Right ventricle myocardium inferior (tissue), 1 donor: Measurements from ENCODE around the gene ANKRD39. TPM values are rescaled to one million over a fixed set of nuclear protein-coding genes. Genes with fewer than 3 reads are reported as not detected.

Experiments used
- ATAC-seq: fragments of 200-7000 bp; cut with Tn5 transposase; one replicate; pipeline ENCODE4 v1.9.1; 2020; ENCODE audit warnings: mild to moderate bottlenecking, moderate library complexity
- DNase-seq: peaks from one replicate; pipeline ENCODE4 v3.0.0; 2021; ENCODE audit errors: missing footprints
- intact Hi-C: fragments of 100-400 bp; cut with DNase I; formaldehyde crosslinking; loops from one replicate; pipeline ENCODE4 v1.11.0; 2022
- total RNA-seq: library from RNA; stranded (reverse); fragmentation: NEBNext Ultra II Directional; extraction: Animal tissue kit (Norgen Biotek cat#: 25700); gene quantifications from one replicate; pipeline ENCODE4 v1.2.1, GENCODE V29; 2021
- donor health status: DM: no; HTN: yes; CAD: no; lungs with severe emphysema.

The ANKRD39 gene
- total RNA-seq, 1 donor from 2014 or later = 17.4 TPM

DNA sequence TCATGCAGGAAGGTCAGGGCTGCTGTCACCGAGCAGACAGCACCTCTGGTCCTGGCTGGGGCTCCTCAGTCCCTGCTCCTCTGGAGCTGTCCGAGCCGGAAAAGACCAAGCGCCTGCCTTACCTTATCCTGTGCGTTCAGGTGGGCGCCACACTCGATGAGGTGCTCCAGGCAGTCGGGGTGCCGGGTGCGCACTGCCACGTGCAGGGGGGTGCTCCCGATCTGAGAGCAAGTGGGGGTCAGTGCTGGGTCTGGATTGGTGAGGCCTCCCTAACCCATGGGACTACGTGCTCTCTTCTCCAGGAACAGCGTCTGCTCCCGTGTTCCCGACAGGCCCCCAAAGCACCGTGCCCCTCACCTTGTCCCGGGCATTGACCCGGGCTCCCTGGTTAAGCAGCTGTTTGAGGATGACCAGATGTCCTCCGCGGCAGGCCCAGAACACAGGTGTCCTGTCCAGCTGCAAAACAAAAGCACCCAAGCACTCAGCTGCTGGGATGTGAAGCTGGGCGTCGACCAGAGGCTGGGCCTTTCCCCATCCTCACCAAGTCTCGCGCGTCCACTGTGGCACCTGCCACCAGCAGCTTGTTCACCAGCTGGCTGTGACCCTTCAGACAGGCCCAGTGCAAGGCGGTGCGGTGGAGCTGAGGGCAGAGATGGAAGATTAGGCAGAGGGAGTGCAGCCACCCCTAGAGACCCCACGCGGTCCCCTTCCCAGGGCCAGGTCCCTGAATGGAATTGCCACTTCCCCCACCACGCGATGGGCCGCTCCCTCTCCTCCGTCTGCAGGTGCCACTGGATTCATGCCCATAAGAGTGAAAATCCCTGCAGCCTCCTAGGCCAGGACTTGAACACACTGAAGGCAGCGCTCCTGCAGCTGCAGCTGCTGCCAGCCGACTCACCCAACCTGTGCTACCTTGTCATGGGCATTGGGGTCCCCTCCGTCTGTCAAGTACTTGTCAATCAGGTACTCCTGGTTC, 17.7 kb downstream of the ANKRD39 start:
- ATAC-seq (no peak), DNase-seq (no peak)
- intact Hi-C loops = no loop called here

DNA sequence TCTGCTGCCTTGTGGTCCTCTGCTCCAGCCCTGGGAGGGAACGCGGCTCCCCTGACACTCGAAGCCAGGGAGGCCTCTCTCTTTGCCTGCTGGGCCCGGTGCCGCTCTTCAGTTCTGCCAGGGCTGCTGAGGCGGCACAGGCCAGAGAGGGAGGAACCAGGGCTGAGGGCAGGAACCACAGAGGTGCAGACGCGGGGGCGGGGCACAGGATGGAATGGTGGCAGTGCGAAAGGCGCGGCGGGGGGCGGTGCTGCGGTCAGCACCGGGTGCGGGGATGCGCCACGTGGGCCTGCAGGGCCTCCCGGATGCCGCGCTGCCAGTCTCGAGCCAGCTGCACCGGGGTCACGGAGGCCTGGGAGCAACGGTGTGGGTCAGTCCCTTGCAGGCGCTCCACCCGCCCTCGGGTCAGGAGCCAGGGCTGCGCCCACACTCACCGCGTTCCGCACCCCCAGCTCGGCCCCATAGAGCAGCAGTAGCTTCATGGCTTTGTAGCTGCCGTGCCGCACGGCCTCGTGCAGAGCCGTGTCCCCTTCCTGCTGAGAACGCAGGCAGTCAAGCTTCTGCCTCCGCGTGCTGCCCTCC, 18.4 kb downstream of the ANKRD39 start:
- ATAC-seq (peak; percentile 15), DNase-seq (peak; percentile 90)
- intact Hi-C loops = no loop called here

DNA sequence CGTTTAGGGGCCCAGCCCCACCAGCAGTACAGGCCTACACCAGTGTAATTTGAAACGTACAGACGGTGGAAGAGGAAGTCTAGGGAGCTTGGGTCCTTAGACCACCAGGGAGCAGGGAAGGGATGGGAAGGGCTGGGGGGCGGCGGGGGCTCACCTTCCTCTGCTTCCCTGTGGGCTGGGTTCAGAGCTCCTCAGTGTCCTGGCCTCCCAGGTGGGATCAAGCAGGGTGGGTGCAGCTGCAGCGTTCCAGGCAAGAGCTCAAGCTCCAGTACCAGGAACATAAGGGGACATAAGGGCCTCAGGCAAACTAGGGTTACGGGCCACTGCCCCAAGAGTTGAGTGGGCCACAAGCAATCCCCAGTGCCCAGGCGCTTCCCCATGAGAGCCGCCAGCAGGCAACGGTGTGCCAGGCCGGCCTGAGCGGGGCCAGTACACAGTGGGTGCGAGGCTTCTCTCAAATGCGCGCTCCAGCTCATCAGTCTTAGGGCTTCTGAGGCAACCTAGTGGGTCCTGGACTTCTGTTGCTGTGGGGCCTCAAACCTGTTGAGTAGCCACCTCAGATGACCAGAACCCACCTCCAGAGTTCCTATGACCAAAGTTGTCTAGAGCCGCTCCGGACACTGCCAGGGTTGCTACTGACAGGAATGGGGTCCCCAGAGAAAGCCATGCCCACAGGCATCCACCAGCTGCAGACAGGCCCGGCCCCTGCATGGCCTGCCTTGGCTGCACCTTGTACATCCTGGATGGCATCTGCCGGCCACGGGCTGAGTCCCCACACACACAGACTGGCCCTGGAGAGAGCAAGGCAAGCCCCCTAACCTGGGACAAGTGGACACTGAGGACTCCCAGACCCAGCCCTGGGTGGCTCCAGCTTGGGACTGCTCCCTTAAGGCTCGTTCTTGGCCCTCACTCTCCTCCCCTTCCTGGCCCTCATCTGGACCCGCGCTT, 19.2 kb downstream of the ANKRD39 start:
- ATAC-seq (no peak), DNase-seq (no peak)
- intact Hi-C loops = no loop called here

- intact Hi-C loops = no loop called here
- no peak for ATAC-seq
- DNase-seq = no peak
Observed at GRCh38 chr2:96837575-96837974, 20.2 kb downstream of the ANKRD39 start.

DNA sequence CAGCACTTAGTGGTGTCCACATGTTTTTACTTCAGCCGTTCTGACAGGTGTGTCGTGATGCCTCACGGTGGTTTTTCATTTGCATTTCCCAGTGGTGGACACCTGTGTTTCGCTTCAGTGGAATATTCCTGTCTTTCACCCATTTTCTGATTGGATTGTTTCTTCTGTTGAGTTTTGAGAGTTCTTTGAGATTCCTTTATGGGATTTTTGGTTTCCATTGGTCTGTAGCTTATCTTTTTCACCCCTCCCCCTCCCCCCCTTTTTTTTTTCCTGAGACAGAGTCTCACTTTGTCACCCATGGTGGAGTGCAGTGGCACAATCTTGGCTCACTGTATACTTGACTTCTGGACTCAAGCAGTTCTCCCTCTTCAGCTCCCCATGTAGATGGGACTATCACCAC, 22.0 kb downstream of the ANKRD39 start:
- DNase-seq = no peak
- intact Hi-C loops = no loop called here
- no peak for ATAC-seq

- ATAC-seq (peak; percentile 77), DNase-seq (peak; percentile 79)
- intact Hi-C loops = no loop called here
Observed at GRCh38 chr2:96832754-96833507, 24.9 kb downstream of the ANKRD39 start.

GRCh38 chr2:96832408-96832753, 25.4 kb downstream of the ANKRD39 start:
- DNase-seq (no peak), ATAC-seq (no peak)
- intact Hi-C loops = no loop called here

DNA sequence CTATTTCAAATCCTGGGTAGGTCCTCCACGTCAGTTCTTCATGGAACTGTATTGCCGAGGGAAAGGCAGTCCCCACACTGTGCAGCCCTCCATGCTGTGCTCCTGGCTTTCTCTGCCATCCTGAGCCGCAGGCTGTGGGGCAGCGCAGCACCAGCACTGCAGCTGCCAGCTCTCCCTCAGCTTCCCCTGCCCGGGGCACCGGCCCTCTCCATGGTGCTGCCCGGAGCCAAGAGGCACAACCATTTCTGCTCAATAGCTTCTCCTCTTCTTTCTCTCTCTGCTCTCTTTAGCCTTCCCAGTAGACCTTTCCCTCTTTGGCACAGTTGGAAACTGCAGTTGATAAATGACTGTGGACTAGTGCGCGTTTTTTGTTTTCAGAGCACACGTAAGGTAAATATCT, 26.1 kb downstream of the ANKRD39 start:
- intact Hi-C loops = no loop called here
- DNase-seq (no peak), ATAC-seq (peak; percentile 50)

DNA sequence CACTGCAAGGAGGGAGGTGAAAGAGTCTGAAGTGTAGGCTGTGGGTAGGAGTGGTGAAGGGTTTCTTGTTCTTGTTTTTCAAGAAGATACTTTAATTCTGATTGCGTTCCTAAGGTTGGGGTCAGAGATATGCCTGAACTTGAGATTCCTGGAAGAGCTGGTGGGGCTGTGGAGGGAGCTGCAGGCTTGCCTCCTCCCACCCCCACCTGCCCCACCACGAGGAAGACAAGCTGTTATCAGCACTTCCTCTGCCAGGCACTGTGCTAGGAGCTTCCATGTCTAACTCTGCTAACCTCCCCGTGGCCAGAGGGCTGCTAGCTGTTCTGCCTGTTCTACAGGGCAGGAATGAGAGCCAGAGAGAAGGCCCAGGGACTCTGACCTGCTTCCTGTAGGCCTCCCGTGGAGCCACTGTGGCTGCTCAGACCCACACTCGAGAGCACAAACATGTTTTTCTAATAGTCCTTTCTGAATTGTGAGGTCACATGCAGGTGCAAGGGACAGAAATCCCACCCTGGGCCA, 27.7 kb downstream of the ANKRD39 start:
- intact Hi-C loops = no loop called here
- ATAC-seq = no peak
- DNase-seq = no peak

DNA sequence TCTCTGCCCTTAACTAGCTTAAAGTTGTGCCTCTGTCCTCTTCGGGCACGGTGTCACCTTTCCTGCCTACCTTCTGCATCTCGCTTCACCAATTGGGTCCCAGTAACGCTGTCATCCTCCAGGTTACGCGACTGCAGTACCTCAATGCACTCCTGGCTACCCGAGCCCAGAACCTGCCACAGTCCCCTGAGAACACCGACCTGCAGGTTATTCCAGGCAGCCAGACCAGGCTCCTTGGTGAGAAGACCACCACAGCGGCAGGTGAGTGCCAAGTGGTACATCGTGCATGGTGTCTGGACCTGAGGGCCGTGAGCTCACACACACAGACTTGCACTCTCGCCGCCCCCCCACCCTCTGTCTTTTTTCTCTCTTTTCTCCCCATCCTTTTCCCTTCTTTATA, 28.9 kb downstream of the ANKRD39 start:
- intact Hi-C loops = no loop called here
- DNase-seq = no peak
- ATAC-seq = no peak

DNA sequence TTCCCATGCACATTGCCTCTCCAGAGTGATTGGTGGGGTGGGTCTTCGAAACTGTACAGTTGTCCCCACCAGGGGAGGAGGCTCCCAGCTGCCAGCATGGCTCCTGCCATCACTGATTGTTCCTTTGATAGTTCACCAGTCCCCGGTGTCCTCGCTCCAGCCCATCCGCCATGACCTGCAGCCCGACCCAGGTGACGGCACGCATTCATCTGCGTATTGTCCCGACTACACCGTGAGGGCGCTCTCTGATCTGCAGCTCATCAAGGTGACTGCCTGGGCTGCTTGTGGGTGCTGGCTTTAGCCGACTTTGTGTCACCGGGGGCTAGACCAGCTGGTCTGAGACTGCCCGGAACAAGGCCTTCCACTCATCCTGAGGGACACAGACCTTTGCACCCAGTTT, 29.4 kb downstream of the ANKRD39 start:
- intact Hi-C loops = no loop called here
- ATAC-seq (no peak), DNase-seq (no peak)

- intact Hi-C loops = no loop called here
Observed at GRCh38 chr2:96826546-96827278, 31.1 kb downstream of the ANKRD39 start.

DNA sequence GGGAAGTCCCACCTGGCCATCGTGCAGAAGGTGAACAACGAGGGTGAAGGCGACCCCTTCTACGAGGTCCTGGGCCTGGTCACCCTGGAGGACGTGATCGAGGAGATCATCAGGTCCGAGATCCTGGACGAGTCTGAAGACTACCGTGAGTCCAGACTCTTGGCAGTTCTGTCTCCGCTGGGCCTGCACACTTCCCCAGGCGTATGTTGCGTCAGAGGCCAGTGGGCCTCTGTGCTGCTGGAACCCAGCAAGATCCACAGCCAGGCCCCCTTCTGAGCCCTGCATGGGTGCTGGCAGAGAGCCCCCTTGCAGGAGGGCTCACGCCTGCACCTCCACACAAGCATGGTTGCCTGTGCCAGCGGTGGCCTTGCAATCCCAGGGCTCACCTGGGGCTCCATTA, 32.8 kb downstream of the ANKRD39 start:
- ATAC-seq (no peak), DNase-seq (no peak)
- intact Hi-C loops = no loop called here

More at GRCh38 chr2:96826546-96827278, 31.1 kb downstream of the ANKRD39 start:
- no peak for DNase-seq
- ATAC-seq = no peak

- ATAC-seq (no peak), DNase-seq (no peak)
- intact Hi-C loops = no loop called here
Observed at GRCh38 chr2:96824079-96824870, 33.5 kb downstream of the ANKRD39 start.

DNA sequence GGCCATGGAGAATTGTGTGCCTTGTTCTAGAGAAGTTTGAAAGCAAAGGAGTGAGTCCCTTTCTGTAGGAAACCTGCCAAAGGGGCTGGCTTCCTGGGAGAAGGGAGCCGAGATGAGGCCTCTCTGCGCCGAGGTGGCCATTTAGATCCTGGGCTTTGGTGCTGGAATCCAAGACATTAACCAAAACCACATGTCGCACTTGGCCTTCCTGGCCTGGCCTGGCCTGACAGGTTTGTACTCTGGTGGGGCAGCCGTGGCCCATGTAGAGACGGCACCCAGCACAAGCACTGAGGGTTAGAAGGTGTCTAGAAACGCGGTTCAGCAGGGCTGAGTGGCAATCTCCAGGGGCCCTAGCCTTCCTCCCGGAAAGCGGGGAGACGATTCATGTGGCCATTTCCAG, 34.6 kb downstream of the ANKRD39 start:
- peak; percentile 66 for DNase-seq
- peak; percentile 26 for ATAC-seq

GRCh38 chr2:96822786-96823185, 35.0 kb downstream of the ANKRD39 start:
- peak; percentile 21 for ATAC-seq
- DNase-seq = no peak
- intact Hi-C loops = no loop called here

More for the DNA sequence above, 34.6 kb downstream of the ANKRD39 start:
- intact Hi-C loops = no loop called here

DNA sequence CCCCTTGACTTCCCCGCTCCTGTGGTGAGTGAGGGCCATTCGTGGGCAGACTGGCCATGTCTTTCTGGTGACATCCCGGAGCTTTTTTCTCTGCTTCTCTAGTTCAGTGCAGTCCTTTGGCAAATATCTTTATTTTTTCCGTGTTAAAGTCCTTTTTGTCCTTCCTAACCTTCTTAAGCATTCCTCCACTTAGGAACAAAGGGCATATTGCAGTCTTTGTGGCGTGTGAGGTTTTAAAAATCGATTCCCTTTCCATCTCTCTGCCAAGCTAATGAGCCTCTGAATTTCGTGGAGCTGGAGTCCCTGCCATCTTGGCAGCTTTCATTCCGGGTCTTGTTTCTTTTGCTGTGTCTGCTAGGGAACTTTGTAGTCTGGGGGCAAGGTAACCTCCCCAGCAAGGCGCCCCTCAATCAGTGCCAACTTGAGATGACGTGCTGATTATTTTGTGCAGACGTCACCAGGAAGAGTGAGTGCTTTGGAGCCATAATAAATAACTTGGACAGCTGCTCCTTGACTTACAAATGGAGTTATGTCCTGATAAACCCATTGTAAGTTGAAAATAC, 36.6 kb downstream of the ANKRD39 start:
- intact Hi-C loops = no loop called here
- ATAC-seq = no peak
- no peak for DNase-seq
